Measurements from ENCODE around the gene RFWD3.

RFWD3 gene

DNA sequence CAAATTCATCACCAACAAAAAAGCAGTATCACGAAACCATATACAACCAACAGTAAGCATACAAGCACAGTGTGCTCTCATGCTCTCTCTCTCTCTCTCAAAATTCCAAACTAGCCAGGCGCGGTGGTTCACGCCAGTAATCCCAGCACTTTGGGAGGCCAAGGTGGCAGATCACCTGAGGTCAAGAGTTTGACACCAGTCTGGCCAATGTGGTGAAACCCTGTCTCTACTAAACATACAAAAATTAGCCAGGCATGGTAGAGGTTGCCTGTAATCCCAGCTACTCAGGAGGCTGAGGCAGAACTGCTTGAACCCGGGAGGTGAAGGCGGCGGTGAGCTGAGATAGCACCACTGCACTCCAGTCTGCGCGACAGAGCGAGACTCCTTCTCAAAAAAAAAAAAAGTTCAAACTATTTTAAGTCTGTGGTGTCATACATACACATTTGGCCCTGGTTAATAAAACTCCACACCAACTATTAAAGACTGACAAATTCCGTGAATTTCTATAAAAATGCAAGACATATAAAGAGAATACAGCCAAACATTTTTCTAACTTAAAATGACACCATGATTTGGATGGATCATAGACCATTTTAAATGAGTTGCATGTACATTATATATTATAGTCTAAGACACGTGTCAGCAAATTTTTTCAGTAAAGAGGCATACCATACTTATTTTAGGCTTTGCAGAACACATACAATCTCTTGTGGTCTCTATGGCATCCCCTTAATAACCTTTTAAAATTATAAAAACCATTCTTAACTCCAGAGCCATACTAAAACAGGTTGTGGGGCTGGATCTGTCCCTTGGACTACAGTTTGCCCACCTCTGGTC lies 90.7 kb downstream of the RFWD3 start:
- no peak for DNase-seq

DNA sequence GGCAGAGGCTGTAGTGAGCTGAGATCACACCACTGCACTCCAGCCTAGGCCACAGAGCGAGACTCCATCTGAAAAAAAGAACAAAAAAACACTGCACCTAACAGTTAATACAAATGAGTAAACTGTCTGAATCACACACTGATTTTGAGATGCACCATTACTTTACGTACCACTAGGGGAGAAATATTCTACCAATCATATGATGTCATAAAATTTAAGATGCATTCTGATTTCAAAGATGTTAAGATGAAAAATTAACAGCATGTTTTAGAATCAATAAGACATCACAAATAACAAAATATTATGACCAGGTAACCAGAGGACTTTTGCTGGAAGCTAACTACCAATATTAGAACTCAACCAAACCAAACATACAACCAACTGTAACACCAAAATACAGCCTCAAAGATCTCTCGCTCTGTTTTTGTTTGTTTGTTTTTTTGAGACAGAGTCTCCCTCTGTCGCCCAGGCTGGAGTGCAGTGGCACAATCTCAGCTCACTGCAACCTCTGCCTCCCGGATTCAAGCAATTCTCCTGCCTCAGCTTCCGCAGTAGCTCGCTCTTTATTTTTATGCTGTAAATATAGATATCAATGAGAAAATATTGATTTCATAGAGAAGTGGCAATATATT lies 91.4 kb downstream of the RFWD3 start:
- no peak for DNase-seq

DNA sequence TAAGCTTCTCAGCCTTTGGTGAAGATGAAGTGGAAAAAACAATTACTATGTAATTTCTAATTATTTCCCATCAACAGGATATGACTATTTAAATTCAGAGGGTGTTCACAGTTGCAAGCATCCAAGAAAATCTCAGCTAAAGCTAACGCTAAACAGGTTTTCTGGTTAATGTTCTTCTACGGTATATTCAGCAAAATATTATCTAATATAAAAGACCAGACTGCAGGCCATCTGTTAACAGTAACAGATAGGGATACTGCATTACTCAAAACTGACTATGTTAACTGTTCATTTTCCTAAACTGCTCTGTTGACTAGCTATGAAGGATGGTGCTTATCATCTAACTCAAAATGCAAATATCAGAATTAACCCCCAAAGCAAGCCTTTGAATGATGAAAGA lies 92.5 kb downstream of the RFWD3 start:
- DNase-seq: no peak

DNA sequence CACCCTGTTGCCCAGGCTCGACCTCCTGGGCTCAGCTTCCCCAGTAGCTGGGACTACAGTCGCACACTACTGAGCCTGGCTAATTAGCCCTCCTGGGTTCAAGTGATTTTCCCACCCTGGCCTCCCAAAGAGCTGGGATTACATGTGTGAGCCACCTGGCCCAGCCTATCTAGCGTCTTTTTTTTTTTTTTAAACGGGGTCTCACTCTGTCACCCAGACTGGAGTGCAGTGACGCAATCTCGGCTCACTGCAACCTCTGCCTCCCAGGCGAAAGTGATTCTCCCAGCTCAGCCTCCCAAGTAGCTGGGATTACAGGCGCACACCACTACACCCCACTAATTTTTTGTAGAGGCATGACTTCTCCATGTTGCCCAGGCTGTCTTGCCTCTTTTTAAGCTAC lies 93.1 kb downstream of the RFWD3 start:
- DNase-seq: no peak

All from suppressor macrophage treated with lipopolysaccharide for 4 hours (primary cell).